Stimulated activated CD8-positive, alpha-beta memory T cell treated with anti-CD3 and anti-CD28 coated beads, Interleukin-4, amount 100 ng/mL, for 24 hours (primary cell): ENCODE measurements around the gene EYA4.

Experiments
- DNase-seq: peaks from one replicate; pipeline ENCODE4 v3.0.0-alpha.2; 2020; ENCODE audit warnings: low read depth

The EYA4 gene

GRCh38 chr6:133242637-133243585, 1.8 kb downstream of the EYA4 start:
- no peak for DNase-seq

GRCh38 chr6:133243723-133244305, 2.7 kb downstream of the EYA4 start:
- no peak for DNase-seq

GRCh38 chr6:133244519-133244918, 3.4 kb downstream of the EYA4 start:
- DNase-seq = no peak

GRCh38 chr6:133245007-133245406, 3.9 kb downstream of the EYA4 start:
- DNase-seq = no peak

- no peak for DNase-seq
These were observed 4.3 kb downstream of the EYA4 start for GRCh38 chr6:133245422-133245903.

GRCh38 chr6:133247581-133247980, 6.4 kb downstream of the EYA4 start:
- no peak for DNase-seq

- DNase-seq = no peak
These were observed 7.3 kb downstream of the EYA4 start for GRCh38 chr6:133248241-133249001.

- DNase-seq = no peak
These were observed 10.5 kb downstream of the EYA4 start for GRCh38 chr6:133251688-133252087.

GRCh38 chr6:133254552-133255228, 13.5 kb downstream of the EYA4 start:
- no peak for DNase-seq

GRCh38 chr6:133257545-133258105, 16.5 kb downstream of the EYA4 start:
- no peak for DNase-seq

- no peak for DNase-seq
These were observed 18.4 kb downstream of the EYA4 start for GRCh38 chr6:133259561-133259960.

- DNase-seq = no peak
These were observed 21.6 kb downstream of the EYA4 start for GRCh38 chr6:133262804-133263203.

GRCh38 chr6:133265066-133265465, 23.9 kb downstream of the EYA4 start:
- DNase-seq = no peak

- no peak for DNase-seq
These were observed 25.0 kb downstream of the EYA4 start for GRCh38 chr6:133266186-133266585.

GRCh38 chr6:133268621-133269020, 27.5 kb downstream of the EYA4 start:
- no peak for DNase-seq

- no peak for DNase-seq
These were observed 33.7 kb downstream of the EYA4 start for GRCh38 chr6:133274813-133275212.

GRCh38 chr6:133275213-133275612, 34.1 kb downstream of the EYA4 start:
- DNase-seq = no peak

- no peak for DNase-seq
These were observed 36.2 kb downstream of the EYA4 start for GRCh38 chr6:133277228-133277899.

- DNase-seq = no peak
These were observed 36.9 kb downstream of the EYA4 start for GRCh38 chr6:133277900-133278545.

GRCh38 chr6:133286765-133287164, 45.6 kb downstream of the EYA4 start:
- no peak for DNase-seq

GRCh38 chr6:133288662-133289061, 47.5 kb downstream of the EYA4 start:
- no peak for DNase-seq
